ENCODE data around the gene SLC1A1.

SLC1A1 gene

GRCh38 chr9:4494806-4495205, 4.5 kb downstream of the SLC1A1 start:
- H3K4me3 ChIP-seq (replicated peaks; ENCODE audit: low read depth, low read length), result no peak overlapping the region
- DNase-seq (ENCODE audit: low read depth), result no peak
- no peak for TF ChIP-seq CTCF (IDR thresholded peaks at IDR 0.05; ENCODE audit: low read length, missing control alignments)

DNA sequence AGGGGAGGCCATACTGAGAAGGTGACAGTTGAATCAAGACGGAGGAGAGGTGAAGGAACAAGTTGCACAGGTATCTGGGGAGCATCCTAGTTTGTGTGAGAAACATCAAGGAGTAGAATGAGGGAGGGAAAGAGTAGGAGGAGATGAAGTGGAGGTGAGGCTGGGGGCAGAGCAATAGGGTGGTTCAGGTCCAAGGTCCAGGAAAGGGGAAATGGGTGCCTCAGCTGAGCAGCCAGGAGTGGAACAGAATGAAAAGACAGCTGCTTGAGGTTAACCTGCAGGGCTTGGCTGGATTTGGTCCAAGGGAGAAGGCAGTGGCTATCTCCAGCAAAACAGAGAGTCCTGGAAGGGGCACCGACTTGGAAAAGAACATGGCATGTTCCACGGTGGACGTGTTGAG, 5.3 kb downstream of the SLC1A1 start:
- DNase-seq (ENCODE audit: low read depth), result no peak
- no peak overlapping the region for H3K4me3 ChIP-seq (replicated peaks; ENCODE audit: low read depth, low read length)
- TF ChIP-seq CTCF (IDR thresholded peaks at IDR 0.05; ENCODE audit: low read length, missing control alignments), result no peak

GRCh38 chr9:4496497-4496896, 6.2 kb downstream of the SLC1A1 start:
- no peak overlapping the region for H3K4me3 ChIP-seq (replicated peaks; ENCODE audit: low read depth, low read length)
- DNase-seq (ENCODE audit: low read depth), result no peak
- no peak for TF ChIP-seq CTCF (IDR thresholded peaks at IDR 0.05; ENCODE audit: low read length, missing control alignments)

DNA sequence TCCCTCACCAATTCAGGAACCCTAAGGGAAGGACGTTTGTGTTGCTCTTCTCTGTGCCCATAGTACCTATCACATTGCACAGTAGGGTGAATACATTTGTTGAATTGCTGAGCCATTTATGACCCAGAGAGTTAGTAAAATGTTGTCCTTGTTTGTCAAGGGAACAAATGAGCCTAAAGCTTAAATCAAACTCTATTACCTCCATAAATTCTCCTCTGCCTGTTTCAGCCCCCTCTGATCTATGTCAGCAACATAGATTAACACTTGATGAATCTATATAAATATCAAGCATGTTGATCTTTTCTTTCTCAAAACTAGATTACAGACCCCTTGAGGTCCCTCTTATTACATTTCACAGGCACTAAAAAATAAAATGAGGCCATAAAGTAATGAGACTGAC, 7.1 kb downstream of the SLC1A1 start:
- TF ChIP-seq CTCF (IDR thresholded peaks at IDR 0.05; ENCODE audit: low read length, missing control alignments), result no peak
- no peak overlapping the region for H3K4me3 ChIP-seq (replicated peaks; ENCODE audit: low read depth, low read length)
- no peak for DNase-seq (ENCODE audit: low read depth)

DNA sequence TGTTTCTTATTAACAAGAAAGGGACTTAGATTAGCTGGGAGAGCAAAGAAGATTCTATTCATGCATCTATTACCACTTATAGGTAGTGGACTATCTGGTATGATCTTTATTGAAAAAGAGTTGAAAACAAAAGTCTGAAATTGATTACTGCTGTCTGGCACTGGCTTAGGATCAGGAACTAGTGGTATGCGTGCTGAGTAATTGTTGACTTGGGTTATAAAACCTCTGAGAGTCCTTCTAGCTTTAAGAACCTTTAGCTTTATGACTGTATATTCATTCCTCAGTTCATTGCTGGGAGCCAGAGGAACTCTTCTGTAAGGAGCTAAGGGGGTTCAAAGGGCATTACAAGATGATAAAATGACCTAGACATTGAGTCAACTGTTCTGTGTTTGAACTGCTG, 7.6 kb downstream of the SLC1A1 start:
- peak; percentile 50 for DNase-seq (ENCODE audit: low read depth)
- no peak overlapping the region for H3K4me3 ChIP-seq (replicated peaks; ENCODE audit: low read depth, low read length)
- no peak for TF ChIP-seq CTCF (IDR thresholded peaks at IDR 0.05; ENCODE audit: low read length, missing control alignments)

- TF ChIP-seq CTCF (IDR thresholded peaks at IDR 0.05; ENCODE audit: low read length, missing control alignments), result no peak
- H3K4me3 ChIP-seq (replicated peaks; ENCODE audit: low read depth, low read length), result no peak overlapping the region
- no peak for DNase-seq (ENCODE audit: low read depth)
Observed at GRCh38 chr9:4499917-4500316, 9.6 kb downstream of the SLC1A1 start.

DNA sequence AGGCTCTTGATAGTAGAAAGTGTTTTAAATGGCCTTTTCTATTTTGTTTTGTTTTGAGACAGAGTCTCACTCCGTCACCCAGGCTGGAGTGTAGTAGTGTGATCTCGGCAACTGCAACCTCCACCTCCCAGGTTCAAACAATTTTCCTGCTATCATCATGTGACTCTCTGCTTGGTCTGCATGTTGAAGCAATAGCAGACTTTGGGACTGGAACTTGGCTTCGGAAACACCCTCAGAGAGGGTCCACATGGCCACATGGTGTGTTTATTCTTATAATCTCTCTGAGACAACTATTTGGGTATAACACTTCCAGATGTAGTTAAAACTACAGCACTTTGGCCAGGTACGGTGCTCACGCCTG, 10.9 kb downstream of the SLC1A1 start:
- DNase-seq (ENCODE audit: low read depth), result no peak
- H3K4me3 ChIP-seq (replicated peaks; ENCODE audit: low read depth, low read length), result no peak overlapping the region
- no peak for TF ChIP-seq CTCF (IDR thresholded peaks at IDR 0.05; ENCODE audit: low read length, missing control alignments)
